GM13976 (cell line): ENCODE data around the gene HAPLN2.
A peak's percentile ranks its signal among the peaks of the same experiment; 100 is the strongest.

Experiments
- DNase-seq: peaks from one replicate; pipeline ENCODE4 v3.0.0; 2012; ENCODE audit warnings: low spot score
- in situ Hi-C: fragments of 300-500 bp; cut with MboI; formaldehyde crosslinking; loops from one replicate; pipeline ENCODE4 v1.12.0; 2022; ENCODE audit warnings: low sequenced_read_pairs, mixed read lengths, inconsistent platforms; ENCODE audit not compliant: unreplicated experiment
- TF ChIP-seq, protein P1 (sequence below): IDR thresholded peaks from 2 replicates; pipeline ENCODE4 v1.5.1; 2012; ENCODE audit warnings: borderline replicate concordance, mild to moderate bottlenecking; ENCODE audit not compliant: insufficient read depth; ENCODE audit errors: extremely low read depth, missing control alignments, control extremely low read depth

The HAPLN2 gene

DNA sequence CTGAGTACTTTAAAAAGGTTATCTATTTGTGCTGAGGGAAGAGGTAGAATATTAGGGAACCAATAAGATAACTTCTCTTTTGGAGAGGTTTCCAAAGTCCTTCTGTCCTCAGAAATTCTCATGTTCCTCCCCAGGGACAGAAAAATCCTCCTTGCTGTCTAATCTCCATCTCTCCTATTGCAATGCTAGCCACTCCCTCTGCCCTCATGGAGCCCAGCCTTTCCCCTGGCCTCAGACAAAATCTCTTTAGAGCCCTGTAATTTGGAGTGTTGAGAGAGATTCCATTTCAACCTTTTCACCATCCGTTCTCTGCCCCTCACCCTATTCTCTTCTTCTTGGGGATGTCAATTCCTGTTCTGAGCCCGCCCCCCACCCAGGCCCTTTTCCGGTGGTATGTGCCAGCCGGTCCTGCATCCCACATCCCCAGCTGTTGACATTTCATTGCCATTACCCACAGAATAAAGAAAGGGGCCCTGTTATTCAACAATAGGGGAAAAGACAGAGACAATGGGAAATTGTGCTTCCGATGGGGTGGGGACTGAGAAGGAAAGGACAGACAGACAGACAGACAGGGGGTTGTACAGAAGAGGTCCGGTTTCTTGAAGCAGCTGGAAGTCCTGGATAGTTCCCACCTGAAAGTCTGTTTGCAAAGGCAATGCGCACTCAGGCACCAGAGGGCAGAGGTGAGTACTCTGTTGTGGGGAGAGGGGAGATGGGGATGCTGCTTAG lies at the start of gene HAPLN2:
HAPLN2 (plus strand) TSS at position 563 of the 729 bp plus-strand sequence. CDS start 4,076 bp downstream, outside the sequence.
- no peak for DNase-seq
- in situ Hi-C loops, result no loop called here
- TF ChIP-seq, protein P1, sequence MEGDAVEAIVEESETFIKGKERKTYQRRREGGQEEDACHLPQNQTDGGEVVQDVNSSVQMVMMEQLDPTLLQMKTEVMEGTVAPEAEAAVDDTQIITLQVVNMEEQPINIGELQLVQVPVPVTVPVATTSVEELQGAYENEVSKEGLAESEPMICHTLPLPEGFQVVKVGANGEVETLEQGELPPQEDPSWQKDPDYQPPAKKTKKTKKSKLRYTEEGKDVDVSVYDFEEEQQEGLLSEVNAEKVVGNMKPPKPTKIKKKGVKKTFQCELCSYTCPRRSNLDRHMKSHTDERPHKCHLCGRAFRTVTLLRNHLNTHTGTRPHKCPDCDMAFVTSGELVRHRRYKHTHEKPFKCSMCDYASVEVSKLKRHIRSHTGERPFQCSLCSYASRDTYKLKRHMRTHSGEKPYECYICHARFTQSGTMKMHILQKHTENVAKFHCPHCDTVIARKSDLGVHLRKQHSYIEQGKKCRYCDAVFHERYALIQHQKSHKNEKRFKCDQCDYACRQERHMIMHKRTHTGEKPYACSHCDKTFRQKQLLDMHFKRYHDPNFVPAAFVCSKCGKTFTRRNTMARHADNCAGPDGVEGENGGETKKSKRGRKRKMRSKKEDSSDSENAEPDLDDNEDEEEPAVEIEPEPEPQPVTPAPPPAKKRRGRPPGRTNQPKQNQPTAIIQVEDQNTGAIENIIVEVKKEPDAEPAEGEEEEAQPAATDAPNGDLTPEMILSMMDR, result peak; percentile 41

DNA sequence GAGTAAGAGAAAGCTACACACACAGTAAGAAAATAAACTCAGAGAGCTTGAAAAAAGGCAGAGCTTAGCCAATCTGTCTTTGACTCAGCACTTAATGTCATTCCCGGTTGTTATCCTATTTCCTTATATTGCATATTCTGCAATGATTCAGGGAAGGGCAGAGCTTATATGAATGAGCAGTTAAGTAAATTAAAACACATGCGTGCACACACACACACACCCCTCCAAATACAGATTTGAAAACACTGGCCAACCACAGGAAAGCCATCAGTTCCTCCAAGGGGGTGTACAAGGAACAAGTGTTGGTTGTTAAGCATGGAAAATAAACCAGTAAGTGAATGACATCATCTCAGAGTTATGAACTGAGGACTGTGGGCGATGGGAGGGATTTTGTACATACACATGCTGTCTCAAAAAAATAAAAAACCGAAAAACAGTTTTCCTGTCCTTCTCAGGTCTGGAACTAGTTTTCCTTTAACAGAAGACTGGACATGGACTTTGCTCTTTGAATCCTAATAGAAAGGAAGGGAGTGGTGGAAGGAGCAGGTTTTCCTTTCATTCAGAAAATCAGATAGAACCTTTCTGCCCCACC lies 47.9 kb upstream of the HAPLN2 start:
- TF ChIP-seq, protein P1, result no peak
- peak; percentile 53 for DNase-seq
- in situ Hi-C loops, result no loop called here

DNA sequence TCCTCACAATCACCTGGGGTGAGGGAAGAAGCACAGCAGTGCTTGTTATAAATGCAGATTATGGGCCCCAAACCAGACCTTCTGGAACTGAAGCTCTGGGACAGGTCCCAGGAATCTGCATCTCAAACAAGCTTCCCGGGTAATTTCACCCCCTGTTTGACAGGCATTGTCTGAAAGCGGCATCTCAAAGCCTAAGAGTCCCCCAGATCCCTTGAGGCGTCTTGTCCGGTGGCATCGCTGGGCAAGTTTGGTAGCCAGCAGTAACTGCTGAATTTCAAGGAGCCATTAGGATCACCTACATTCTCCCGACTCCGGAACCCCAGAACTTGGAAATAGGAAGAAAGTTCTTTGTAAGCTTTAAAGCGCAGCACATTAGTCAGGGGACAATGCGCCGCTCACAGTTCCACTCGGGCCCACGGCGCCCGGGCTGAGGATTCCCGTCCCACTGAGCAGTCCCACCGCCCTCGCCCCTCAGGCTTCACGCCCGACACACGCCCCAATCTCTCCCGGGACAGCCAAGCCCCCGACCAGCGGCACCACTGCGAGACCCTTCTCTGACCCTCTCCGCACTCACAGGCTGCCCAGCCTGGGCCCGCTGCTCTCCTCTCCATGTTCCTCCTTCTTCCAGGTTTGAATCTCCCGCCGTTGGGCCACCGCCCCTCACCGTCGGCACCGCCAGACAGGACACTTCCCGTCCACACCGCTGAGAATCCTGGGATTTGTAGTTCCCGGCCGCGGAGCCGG lies 47.1 kb upstream of the HAPLN2 start, which contains the start of gene IQGAP3:
IQGAP3 (minus strand) TSS at position 647 of the 744 bp plus-strand sequence; CDS start at position 611, 36 bp downstream.
- in situ Hi-C loops, result no loop called here
- DNase-seq, result peak; percentile 95
- TF ChIP-seq, protein P1, result no peak

DNA sequence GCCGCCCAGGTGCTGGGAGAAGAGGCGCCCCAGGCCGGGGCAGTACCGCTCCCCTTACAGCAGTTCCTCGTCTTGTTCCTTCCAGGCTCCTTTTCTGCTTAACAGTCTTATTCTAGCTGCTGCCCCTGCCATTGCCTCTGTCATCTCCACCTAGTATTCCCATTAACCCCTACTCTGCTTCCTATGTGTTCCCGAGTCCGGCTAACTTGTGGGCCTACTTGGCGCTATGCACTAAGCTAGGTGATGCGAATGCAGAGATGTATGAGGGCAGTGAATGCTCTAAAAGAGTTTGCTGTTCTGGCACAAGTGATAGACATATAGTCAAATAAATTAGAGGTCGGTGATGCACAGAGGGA lies 46.6 kb upstream of the HAPLN2 start:
- in situ Hi-C loops, result no loop called here
- DNase-seq, result no peak
- TF ChIP-seq, protein P1, result no peak

DNA sequence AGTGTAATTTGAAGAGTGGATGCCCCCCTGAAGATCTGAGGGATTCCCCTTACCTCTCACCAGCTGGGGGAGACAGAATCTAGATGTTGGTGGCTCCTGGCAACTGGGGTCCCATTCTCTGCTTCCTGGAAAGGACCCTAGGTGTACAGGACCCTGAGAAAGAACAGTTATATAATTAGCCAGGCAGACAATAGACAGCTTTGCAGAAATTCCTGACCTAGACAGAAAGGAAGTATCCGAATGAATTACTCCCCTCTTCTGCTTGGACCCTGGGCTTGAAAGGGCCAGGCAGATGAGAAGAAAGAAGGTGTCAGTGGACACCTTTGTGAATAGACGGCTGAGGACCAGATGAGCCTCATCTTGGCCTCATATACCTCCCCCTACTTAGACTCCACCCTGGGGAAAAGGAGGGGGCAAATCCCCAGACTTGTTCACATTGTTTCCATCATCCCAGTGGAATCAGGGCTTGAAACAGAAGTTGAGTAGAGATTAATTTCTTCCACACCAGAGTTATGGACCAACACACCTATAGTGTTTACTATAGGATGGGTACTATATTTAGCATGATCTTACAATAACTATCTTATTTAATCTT lies 45.1 kb upstream of the HAPLN2 start:
- in situ Hi-C loops, result no loop called here
- TF ChIP-seq, protein P1, result no peak
- no peak for DNase-seq

DNA sequence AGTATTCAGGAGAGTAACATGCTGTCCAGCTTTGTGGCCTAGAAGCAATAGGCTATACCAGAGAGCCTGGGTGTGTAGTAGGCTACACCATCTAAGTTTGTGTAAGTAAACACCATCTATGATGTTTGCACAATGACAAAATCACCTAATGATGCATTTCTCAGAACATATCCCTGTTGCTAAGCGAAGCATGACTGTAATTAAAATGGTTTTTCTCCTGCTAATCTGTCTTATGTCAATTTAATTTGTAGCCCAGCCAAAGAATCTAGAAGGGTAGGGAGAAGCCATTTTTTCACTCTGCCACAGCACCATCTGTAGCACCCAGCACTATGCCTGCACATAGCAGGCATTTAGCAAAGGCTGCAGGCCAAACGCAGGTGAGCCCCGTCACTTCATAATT lies 41.7 kb upstream of the HAPLN2 start:
- no peak for DNase-seq
- in situ Hi-C loops, result no loop called here

More for the DNA sequence above, 41.7 kb upstream of the HAPLN2 start:
- TF ChIP-seq, protein P1, result no peak
